ENCODE results near the gene BUB3.

Gene BUB3

DNA sequence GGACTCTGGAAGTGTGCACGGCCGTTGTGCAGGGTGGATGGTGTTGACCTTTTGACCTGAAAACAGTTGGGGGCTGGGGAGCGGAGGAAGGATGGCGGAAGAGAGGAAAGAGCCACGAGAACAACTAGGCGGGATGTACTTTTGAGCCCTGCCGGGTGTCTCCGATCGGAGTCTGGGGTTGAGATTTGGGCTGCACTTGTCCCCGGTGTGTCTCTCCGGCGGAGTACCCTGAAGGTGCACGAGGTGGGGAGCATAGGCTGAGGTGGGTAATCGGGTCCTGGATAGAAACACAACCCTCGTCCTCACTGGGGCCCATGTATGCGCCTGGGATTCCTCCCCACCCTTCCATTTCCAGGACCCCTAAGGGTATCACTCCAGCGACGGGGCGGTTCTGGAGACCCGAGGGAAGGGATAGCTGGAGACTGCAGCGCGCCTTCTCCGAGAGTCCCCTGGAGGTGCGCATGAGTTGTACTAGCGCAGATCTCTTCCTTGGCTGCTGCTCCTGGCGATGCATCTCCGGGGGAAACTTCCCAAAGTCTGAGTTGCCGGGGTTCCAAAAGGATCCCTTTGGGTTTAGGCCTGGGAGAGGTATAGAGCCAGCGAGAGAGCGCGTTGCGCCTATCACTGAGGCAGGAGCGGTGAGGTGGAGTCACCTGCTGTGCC is 10.9 kb upstream of the BUB3 start:
- TF ChIP-seq, protein P1, sequence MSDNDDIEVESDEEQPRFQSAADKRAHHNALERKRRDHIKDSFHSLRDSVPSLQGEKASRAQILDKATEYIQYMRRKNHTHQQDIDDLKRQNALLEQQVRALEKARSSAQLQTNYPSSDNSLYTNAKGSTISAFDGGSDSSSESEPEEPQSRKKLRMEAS (IDR thresholded peaks at IDR 0.05; ENCODE audit: low read depth, low read length): no peak
- TF ChIP-seq POLR2A (IDR thresholded peaks at IDR 0.05; ENCODE audit: extremely low read depth, insufficient read length): no peak
- TF ChIP-seq, protein P2, sequence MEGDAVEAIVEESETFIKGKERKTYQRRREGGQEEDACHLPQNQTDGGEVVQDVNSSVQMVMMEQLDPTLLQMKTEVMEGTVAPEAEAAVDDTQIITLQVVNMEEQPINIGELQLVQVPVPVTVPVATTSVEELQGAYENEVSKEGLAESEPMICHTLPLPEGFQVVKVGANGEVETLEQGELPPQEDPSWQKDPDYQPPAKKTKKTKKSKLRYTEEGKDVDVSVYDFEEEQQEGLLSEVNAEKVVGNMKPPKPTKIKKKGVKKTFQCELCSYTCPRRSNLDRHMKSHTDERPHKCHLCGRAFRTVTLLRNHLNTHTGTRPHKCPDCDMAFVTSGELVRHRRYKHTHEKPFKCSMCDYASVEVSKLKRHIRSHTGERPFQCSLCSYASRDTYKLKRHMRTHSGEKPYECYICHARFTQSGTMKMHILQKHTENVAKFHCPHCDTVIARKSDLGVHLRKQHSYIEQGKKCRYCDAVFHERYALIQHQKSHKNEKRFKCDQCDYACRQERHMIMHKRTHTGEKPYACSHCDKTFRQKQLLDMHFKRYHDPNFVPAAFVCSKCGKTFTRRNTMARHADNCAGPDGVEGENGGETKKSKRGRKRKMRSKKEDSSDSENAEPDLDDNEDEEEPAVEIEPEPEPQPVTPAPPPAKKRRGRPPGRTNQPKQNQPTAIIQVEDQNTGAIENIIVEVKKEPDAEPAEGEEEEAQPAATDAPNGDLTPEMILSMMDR (IDR thresholded peaks at IDR 0.05; ENCODE audit: low read depth, low read length): no peak
- TF ChIP-seq MYC (IDR thresholded peaks at IDR 0.05; ENCODE audit: low read depth, low read length): no peak
- DNase-seq (ENCODE audit: low read depth): no peak
- no peak overlapping the region for H3K4me3 ChIP-seq (ENCODE audit: low read depth, low read length)

DNA sequence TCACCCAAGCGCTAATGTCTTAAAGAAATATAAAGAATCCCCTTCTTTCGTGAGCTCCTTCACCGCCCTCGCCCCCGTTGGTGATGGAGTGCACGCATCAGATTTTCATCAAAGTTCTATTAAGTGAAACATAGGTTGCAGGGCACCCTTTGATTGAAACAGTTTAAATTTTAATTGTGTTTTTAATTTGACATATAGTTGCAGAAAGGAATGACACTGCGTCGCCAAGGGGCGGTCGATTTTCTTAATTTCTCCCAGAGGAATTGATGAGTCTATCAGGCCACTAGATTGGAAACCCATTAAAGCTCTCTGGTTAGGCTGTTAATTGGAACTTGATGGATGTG is 10.4 kb upstream of the BUB3 start:
- H3K4me3 ChIP-seq (ENCODE audit: low read depth, low read length): no peak overlapping the region
- no peak for DNase-seq (ENCODE audit: low read depth)
- TF ChIP-seq, protein P2 (IDR thresholded peaks at IDR 0.05; ENCODE audit: low read depth, low read length): no peak

DNA sequence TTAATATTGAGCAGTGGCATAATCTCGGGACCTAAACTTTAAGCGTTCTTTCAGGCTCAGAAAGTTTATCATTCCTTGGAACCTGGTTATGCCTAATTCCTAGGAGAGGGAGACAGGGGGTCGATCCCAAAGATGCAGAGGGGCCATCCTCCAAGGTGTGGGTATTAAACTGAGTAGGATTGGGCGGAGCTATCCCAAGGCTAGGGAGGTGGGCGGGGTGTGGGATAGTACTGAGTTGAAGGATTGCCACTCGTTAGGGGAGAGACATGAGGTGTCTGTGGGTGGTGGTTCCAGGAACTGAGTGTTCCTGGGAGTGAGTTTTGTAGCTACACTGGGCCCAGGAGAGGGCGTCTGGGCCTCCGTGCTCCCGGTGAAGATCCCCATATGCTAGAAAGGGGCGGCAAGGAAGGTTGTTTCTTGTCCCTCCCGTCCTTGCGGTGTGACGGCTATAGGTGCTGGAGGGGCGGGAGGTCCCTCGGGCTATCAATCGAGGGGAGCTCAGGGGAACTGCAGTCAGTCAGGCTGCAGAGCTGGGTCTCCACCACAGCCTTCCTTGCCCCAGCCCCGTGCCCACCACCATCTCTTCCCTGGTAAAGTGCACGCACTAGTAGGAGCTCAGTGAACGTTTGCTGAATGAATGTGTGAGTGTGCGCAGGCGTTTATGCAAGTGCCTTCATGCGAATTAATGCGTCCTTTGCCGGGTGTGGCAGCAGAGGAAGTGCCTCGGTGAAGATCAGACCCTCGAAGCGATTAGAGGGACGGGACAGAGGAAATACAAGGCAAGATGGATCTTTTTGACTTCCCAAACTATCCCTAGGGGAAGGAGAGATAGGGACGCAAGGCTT is 9.3 kb upstream of the BUB3 start:
- TF ChIP-seq, protein P2 (IDR thresholded peaks at IDR 0.05; ENCODE audit: low read depth, low read length): peak; percentile 7
- no peak for TF ChIP-seq POLR2A (IDR thresholded peaks at IDR 0.05; ENCODE audit: extremely low read depth, insufficient read length)
- no peak overlapping the region for H3K4me3 ChIP-seq (ENCODE audit: low read depth, low read length)
- peak; percentile 22 for DNase-seq (ENCODE audit: low read depth)

DNA sequence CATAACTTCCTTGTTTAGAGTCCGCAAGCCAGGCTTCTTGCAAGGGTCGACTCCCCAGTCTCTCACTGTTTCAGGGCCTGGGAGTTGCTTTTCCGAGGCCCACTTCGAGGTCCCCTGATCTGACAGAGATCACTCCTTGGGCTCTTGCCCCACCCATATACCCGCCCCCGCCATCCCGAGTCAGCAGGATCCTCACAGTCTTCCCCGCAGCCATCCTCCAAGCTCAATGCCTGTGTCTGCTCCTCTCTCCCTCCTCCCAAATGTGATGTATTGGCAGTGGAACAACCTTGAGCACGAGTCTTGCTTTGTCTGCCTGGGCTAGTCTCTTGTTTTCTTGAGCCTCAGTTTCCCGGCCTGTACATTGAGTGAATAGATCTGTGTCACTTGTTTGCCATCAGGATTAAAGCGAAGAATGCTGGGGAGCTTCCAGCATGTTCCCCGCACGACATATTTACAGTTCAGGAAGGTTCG is 8.6 kb upstream of the BUB3 start:
- DNase-seq (ENCODE audit: low read depth): no peak
- H3K4me3 ChIP-seq (ENCODE audit: low read depth, low read length): no peak overlapping the region
- TF ChIP-seq, protein P1 (IDR thresholded peaks at IDR 0.05; ENCODE audit: low read depth, low read length): no peak
- TF ChIP-seq, protein P2 (IDR thresholded peaks at IDR 0.05; ENCODE audit: low read depth, low read length): no peak
- TF ChIP-seq MYC (IDR thresholded peaks at IDR 0.05; ENCODE audit: low read depth, low read length): no peak
- TF ChIP-seq POLR2A (IDR thresholded peaks at IDR 0.05; ENCODE audit: extremely low read depth, insufficient read length): no peak

DNA sequence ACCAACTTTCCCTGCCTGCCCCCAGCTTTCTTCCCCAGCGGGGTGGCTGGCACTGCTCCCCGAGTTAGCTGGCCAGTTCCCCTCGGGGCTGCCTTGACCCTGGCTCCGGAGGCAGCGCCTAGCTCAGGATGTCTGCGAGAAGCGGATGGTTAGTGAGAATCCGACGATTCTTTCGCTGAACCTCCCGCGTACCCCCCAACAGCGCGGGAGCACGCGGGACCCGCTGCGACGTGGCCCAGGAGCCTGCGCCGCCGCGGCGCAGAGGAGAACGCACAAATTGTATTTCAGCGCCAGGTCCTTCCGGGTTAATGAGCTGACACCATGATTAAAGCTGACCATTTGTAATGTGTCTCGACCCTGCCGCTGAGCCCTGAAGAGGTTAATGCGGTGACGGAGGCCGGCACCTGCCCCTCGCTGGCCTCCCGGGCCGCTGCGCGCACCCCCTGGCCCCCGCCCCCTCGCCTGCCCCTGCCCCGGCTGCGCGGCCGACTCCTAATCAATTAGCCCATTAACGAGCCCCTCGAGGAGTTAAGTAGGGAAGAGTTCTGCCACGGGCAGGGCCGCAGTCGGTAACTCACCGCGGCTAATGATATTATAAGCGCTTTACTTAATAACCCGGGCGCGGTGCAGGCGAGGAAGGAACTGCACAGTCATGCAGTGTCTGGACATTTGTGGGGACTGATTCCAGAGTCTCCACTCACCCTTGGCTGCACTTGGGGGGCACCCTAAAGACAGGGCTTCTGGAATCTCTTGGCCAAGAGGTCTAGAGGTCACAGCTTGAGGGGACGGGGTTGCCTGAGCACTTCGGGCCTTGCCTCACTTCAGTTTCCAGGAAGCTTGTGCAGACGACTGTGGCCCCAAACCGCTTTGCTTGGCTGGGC is 7.9 kb upstream of the BUB3 start:
- TF ChIP-seq POLR2A (IDR thresholded peaks at IDR 0.05; ENCODE audit: extremely low read depth, insufficient read length) (no peak), MYC (IDR thresholded peaks at IDR 0.05; ENCODE audit: low read depth, low read length) (no peak)
- TF ChIP-seq, protein P1 (IDR thresholded peaks at IDR 0.05; ENCODE audit: low read depth, low read length): no peak
- TF ChIP-seq, protein P2 (IDR thresholded peaks at IDR 0.05; ENCODE audit: low read depth, low read length): no peak
- H3K4me3 ChIP-seq (ENCODE audit: low read depth, low read length): no peak overlapping the region
- DNase-seq (ENCODE audit: low read depth): no peak
